H9 (cell line): ENCODE results near the gene ANKRD40. TPM values are rescaled to one million over a fixed set of nuclear protein-coding genes. Genes with fewer than 3 reads are reported as not detected.

Experiments used
- DNase-seq: peaks from one replicate; pipeline ENCODE4 v3.0.0-alpha.2; 2017
- H2AFZ ChIP-seq: one replicate; pipeline ENCODE4 v1.6.1; 2013; ENCODE audit warnings: mild to moderate bottlenecking, low read length, control low read depth, moderate library complexity
- H2AK5ac ChIP-seq: 2 replicates; pipeline ENCODE4 v1.6.1; 2013; ENCODE audit warnings: low read length, control low read depth, mixed read lengths; ENCODE audit not compliant: insufficient read length
- H2BK120ac ChIP-seq: one replicate; pipeline ENCODE4 v1.6.1; 2013; ENCODE audit warnings: low read depth, mild to moderate bottlenecking, low read length, control low read depth, inconsistent platforms; ENCODE audit not compliant: poor library complexity, severe bottlenecking
- H2BK12ac ChIP-seq: 2 replicates; pipeline ENCODE4 v1.6.1; 2013; ENCODE audit warnings: low read length, control low read depth, mixed read lengths, low read depth; ENCODE audit not compliant: insufficient read length
- H2BK15ac ChIP-seq: 2 replicates; pipeline ENCODE4 v1.6.1; 2013; ENCODE audit warnings: low read depth, low read length, control low read depth
- H2BK20ac ChIP-seq: one replicate; pipeline ENCODE4 v1.6.1; 2013; ENCODE audit warnings: low read depth, mild to moderate bottlenecking, low read length, control low read depth, inconsistent platforms; ENCODE audit not compliant: poor library complexity, severe bottlenecking
- H2BK5ac ChIP-seq: 2 replicates; pipeline ENCODE4 v1.6.1; 2013; ENCODE audit warnings: low read length, control low read depth, mixed read lengths; ENCODE audit not compliant: insufficient read length
- H3K14ac ChIP-seq: 2 replicates; pipeline ENCODE4 v1.6.1; 2013; ENCODE audit warnings: low read length, control low read depth; ENCODE audit not compliant: insufficient read depth
- H3K18ac ChIP-seq: 2 replicates; pipeline ENCODE4 v1.6.1; 2013; ENCODE audit warnings: low read depth, mild to moderate bottlenecking, mixed read lengths, low read length, control low read depth; ENCODE audit not compliant: insufficient read length
- H3K23ac ChIP-seq: 2 replicates; pipeline ENCODE4 v1.6.1; 2013; ENCODE audit warnings: low read length, control low read depth, mixed read lengths, low read depth; ENCODE audit not compliant: insufficient read length
- H3K23me2 ChIP-seq: 2 replicates; pipeline ENCODE4 v1.6.1; 2013; ENCODE audit warnings: low read depth, mild to moderate bottlenecking, mixed read lengths, low read length, control low read depth; ENCODE audit not compliant: insufficient read length, poor library complexity, severe bottlenecking
- H3K27ac ChIP-seq: 2 replicates; pipeline ENCODE4 v1.5.1; 2013; ENCODE audit warnings: low read length, control low read depth, mixed read lengths, low read depth; ENCODE audit not compliant: insufficient read length
- H3K27me3 ChIP-seq: 2 replicates; pipeline ENCODE4 v1.6.1; 2013; ENCODE audit warnings: low read length, control low read depth, inconsistent platforms; ENCODE audit not compliant: insufficient read depth
- H3K4ac ChIP-seq: 2 replicates; pipeline ENCODE4 v1.6.1; 2013; ENCODE audit warnings: low read depth, mild to moderate bottlenecking, control low read depth, inconsistent platforms, low read length, moderate library complexity
- H3K4me1 ChIP-seq: 2 replicates; pipeline ENCODE4 v1.6.1; 2013; ENCODE audit warnings: low read length, control low read depth, inconsistent platforms; ENCODE audit not compliant: insufficient read depth
- H3K4me2 ChIP-seq: 2 replicates; pipeline ENCODE4 v1.6.1; 2013; ENCODE audit warnings: low read length, control low read depth, mixed read lengths; ENCODE audit not compliant: insufficient read length, insufficient read depth
- H3K56ac ChIP-seq: 2 replicates; pipeline ENCODE4 v1.6.1; 2013; ENCODE audit warnings: low read depth, mild to moderate bottlenecking, mixed read lengths, low read length, control low read depth; ENCODE audit not compliant: insufficient read length
- H3K79me1 ChIP-seq: 2 replicates; pipeline ENCODE4 v1.6.1; 2013; ENCODE audit warnings: low read depth, mild to moderate bottlenecking, moderate library complexity, low read length, control low read depth, inconsistent platforms; ENCODE audit not compliant: insufficient read depth, poor library complexity, severe bottlenecking
- H3K79me2 ChIP-seq: 2 replicates; pipeline ENCODE4 v1.6.1; 2013; ENCODE audit warnings: low read length, control low read depth, inconsistent platforms; ENCODE audit not compliant: insufficient read depth
- H3K9ac ChIP-seq: 2 replicates; pipeline ENCODE4 v1.6.1; 2013; ENCODE audit warnings: low read length, control low read depth, mixed read lengths; ENCODE audit not compliant: insufficient read length; ENCODE audit errors: extremely low read depth
- H3K9me3 ChIP-seq: one replicate; pipeline ENCODE4 v1.6.1; 2013; ENCODE audit warnings: low read depth, low read length, inconsistent platforms; ENCODE audit not compliant: control insufficient read depth
- H3T11ph ChIP-seq: one replicate; pipeline ENCODE4 v1.6.1; 2013; ENCODE audit warnings: mild to moderate bottlenecking, low read length, control low read depth, inconsistent platforms
- H4K20me1 ChIP-seq: one replicate; pipeline ENCODE4 v1.6.1; 2013; ENCODE audit not compliant: control insufficient read depth, insufficient read length, insufficient read depth
- H4K5ac ChIP-seq: 2 replicates; pipeline ENCODE4 v1.6.1; 2013; ENCODE audit warnings: low read depth, mild to moderate bottlenecking, mixed read lengths, low read length, control low read depth; ENCODE audit not compliant: insufficient read length
- H4K8ac ChIP-seq: replicated peaks from 2 replicates; pipeline ENCODE4 v1.6.1; 2013; ENCODE audit warnings: low read length, control low read depth, mixed read lengths, low read depth; ENCODE audit not compliant: insufficient read length
- H4K91ac ChIP-seq: 2 replicates; pipeline ENCODE4 v1.6.1; 2013; ENCODE audit warnings: low read depth, mild to moderate bottlenecking, moderate library complexity, mixed read lengths, low read length, control low read depth; ENCODE audit not compliant: insufficient read length
- H3K27ac Mint-ChIP-seq, 3 experiments: 2 replicates in 2 of 3; 3 replicates in 1 of 3; pipeline ENCODE4 v1.8.0; 2020 to 2021; ENCODE audit warnings: mixed read lengths in 3 of 3, mild to moderate bottlenecking in 1 of 3, moderate library complexity in 1 of 3
- H3K27me3 Mint-ChIP-seq: 2 replicates; pipeline ENCODE4 v1.8.0; 2021; ENCODE audit warnings: low read depth, mild to moderate bottlenecking, moderate library complexity, mixed read lengths
- H3K36me3 Mint-ChIP-seq, 3 experiments: 2 replicates in 2 of 3; 3 replicates in 1 of 3; pipeline ENCODE4 v1.8.0; 2020 to 2021; ENCODE audit warnings: low read depth in 3 of 3, mixed read lengths in 3 of 3; ENCODE audit not compliant: insufficient read depth in 1 of 3
- H3K4me1 Mint-ChIP-seq, 2 experiments: 2 replicates each; pipeline ENCODE4 v1.8.0; 2020; ENCODE audit warnings: mixed read lengths in 2 of 2
- H3K4me3 Mint-ChIP-seq, 2 experiments: 2 replicates in 1 of 2; 3 replicates in 1 of 2; pipeline ENCODE4 v1.8.0; 2020 to 2021; ENCODE audit warnings: mild to moderate bottlenecking in 2 of 2, mixed read lengths in 2 of 2, moderate library complexity in 1 of 2
- H3K9me3 Mint-ChIP-seq, 2 experiments: 2 replicates in 1 of 2; 3 replicates in 1 of 2; pipeline ENCODE4 v1.8.0; 2020; ENCODE audit warnings: mild to moderate bottlenecking in 2 of 2, mixed read lengths in 2 of 2, moderate library complexity in 1 of 2
- WGBS: extraction: QIAGEN DNeasy Blood & Tissue Kit; methylation state at CpG from one replicate; pipeline ENCODE4 v1.1.7; 2013; ENCODE audit warnings: missing lambda C conversion rate, low lambda C conversion rate, mixed read lengths; ENCODE audit not compliant: insufficient read length; ENCODE audit errors: extremely low coverage; 5-methylcytosine and 5-hydroxymethylcytosine counted together
- total RNA-seq: library from RNA; stranded (reverse); gene quantifications from 2 replicates; pipeline ENCODE4 v1.2.1, GENCODE V29; 2021
- TF ChIP-seq, protein P1 (sequence below): fragments of 200-600 bp; sonication (generic); conservative IDR thresholded peaks from 3 replicates; pipeline ENCODE4 v1.8.0; 2021; ENCODE audit warnings: antibody characterized with exemption, mild to moderate bottlenecking

Gene ANKRD40
- total RNA-seq, 1 experiment from 2014 or later: 54.3 TPM

DNA sequence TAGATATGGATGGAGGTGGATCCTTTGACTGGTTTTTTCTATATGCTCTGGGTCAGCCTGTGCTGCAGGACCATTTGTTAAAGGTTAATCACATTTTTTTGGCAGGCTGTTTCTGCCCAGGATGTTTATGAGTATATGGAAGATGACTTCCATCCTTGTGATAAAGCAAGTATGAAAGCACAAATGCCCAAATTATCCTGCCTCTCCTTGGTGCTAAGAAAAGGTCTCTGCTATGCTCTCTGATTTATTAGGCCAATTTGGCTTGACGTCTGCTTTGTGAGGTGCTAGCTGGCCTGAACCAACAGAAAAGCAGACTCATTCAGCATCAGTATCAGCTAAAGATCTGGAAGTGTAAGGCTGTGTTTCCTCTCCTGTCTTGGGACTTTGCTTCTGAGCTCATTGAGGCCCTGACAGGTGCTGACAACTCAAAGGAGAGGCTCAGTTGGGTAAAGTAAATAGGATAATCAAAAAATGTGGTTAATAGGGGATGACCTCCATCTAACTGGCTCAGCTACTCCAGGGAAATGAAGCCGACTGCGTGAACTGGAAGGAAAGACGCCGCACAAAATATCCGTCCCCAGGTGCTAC is 15.2 kb downstream of the ANKRD40 start:
- no peaks in the 10 kb centered on the region for H4K20me1 ChIP-seq
- H3K14ac ChIP-seq: no peak overlapping the region
- DNase-seq: no peak
- H3K4me1 Mint-ChIP-seq: peaks cover 17 to 29% of the 10 kb centered on the region in 2 experiments
- no peak overlapping the region for H3K4ac ChIP-seq
- H4K5ac ChIP-seq: no peak overlapping the region
- H2BK12ac ChIP-seq: no peak overlapping the region
- H2BK15ac ChIP-seq: no peak overlapping the region
- no peaks in the 10 kb centered on the region for H3K79me2 ChIP-seq
- no peak overlapping the region for H2BK120ac ChIP-seq
- H3T11ph ChIP-seq: no peak overlapping the region
- no peaks in the 10 kb centered on the region for H3K23me2 ChIP-seq
- H3K27ac Mint-ChIP-seq: peak overlapping the region in 1 of 3 experiments; percentile 76; a peak in 3 of 7 replicates
- no peaks in the 10 kb centered on the region for H3K9me3 Mint-ChIP-seq
- H3K4me3 Mint-ChIP-seq: no peak overlapping the region
- no peak overlapping the region for H3K4me2 ChIP-seq
- no peak overlapping the region for H3K18ac ChIP-seq
- WGBS: no CpG with 5 or more reads among the region's 6 CpGs
- no peaks in the 10 kb centered on the region for H3K4me1 ChIP-seq
- H3K27me3 ChIP-seq: no peaks in the 10 kb centered on the region
- no peak overlapping the region for H2BK5ac ChIP-seq
- no peak overlapping the region for H3K23ac ChIP-seq
- peaks cover 16 to 49% (median 44%) of the 10 kb centered on the region in 3 experiments; a peak in 6 of 7 replicates for H3K36me3 Mint-ChIP-seq
- no peak overlapping the region for H4K8ac ChIP-seq
- H3K79me1 ChIP-seq: no peaks in the 10 kb centered on the region
- no peak overlapping the region for H2BK20ac ChIP-seq
- H3K27me3 Mint-ChIP-seq: no peaks in the 10 kb centered on the region
- no peak overlapping the region for H3K56ac ChIP-seq
- H3K27ac ChIP-seq: no peak overlapping the region
- TF ChIP-seq, protein P1, sequence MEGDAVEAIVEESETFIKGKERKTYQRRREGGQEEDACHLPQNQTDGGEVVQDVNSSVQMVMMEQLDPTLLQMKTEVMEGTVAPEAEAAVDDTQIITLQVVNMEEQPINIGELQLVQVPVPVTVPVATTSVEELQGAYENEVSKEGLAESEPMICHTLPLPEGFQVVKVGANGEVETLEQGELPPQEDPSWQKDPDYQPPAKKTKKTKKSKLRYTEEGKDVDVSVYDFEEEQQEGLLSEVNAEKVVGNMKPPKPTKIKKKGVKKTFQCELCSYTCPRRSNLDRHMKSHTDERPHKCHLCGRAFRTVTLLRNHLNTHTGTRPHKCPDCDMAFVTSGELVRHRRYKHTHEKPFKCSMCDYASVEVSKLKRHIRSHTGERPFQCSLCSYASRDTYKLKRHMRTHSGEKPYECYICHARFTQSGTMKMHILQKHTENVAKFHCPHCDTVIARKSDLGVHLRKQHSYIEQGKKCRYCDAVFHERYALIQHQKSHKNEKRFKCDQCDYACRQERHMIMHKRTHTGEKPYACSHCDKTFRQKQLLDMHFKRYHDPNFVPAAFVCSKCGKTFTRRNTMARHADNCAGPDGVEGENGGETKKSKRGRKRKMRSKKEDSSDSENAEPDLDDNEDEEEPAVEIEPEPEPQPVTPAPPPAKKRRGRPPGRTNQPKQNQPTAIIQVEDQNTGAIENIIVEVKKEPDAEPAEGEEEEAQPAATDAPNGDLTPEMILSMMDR: no peak
- no peak overlapping the region for H2AK5ac ChIP-seq
- H3K9ac ChIP-seq: no peak overlapping the region
- no peaks in the 10 kb centered on the region for H3K9me3 ChIP-seq
- H4K91ac ChIP-seq: no peak overlapping the region
- no peak overlapping the region for H2AFZ ChIP-seq
